Lung (tissue), 12 donors: ENCODE measurements around the gene CCL2. TPM values are rescaled to one million over a fixed set of nuclear protein-coding genes. Genes with fewer than 3 reads are reported as not detected.

ENCODE experiments used
- ATAC-seq: fragments of 200-7000 bp; cut with Tn5 transposase; one replicate; pipeline ENCODE4 v1.9.1; 2020; ENCODE audit warnings: moderate number of reproducible peaks; ENCODE audit not compliant: insufficient read depth, low FRiP score
- DNase-seq, 3 donors: peaks; one replicate each; pipeline ENCODE4 v3.0.0-alpha.2; 2013 to 2017
- H3K27ac ChIP-seq, 2 donors: one replicate each; pipeline ENCODE4 v1.5.1; 2013; ENCODE audit warnings: mild to moderate bottlenecking in 2 of 2, moderate library complexity in 2 of 2, control low read depth in 1 of 2, inconsistent platforms in 1 of 2, low read depth in 1 of 2, low read length in 1 of 2
- H3K27me3 ChIP-seq, 3 donors: one replicate each; pipeline ENCODE4 v1.5.1; 2013; ENCODE audit warnings: low read length in 2 of 3; ENCODE audit not compliant: control insufficient read depth in 3 of 3, insufficient read depth in 3 of 3
- H3K36me3 ChIP-seq, 4 donors: one replicate each; pipeline ENCODE4 v1.5.1; 2013; ENCODE audit warnings: low read length in 4 of 4, mild to moderate bottlenecking in 1 of 4, moderate library complexity in 1 of 4; ENCODE audit not compliant: control insufficient read depth in 4 of 4, insufficient read depth in 4 of 4
- H3K4me1 ChIP-seq, 5 donors: one replicate each; pipeline ENCODE4 v1.5.1; 2013; ENCODE audit warnings: low read length in 5 of 5, mild to moderate bottlenecking in 2 of 5, moderate library complexity in 1 of 5; ENCODE audit not compliant: control insufficient read depth in 5 of 5, insufficient read depth in 5 of 5
- H3K4me3 ChIP-seq: one replicate; pipeline ENCODE4 v1.5.1; 2013; ENCODE audit warnings: mild to moderate bottlenecking, control low read depth, moderate library complexity
- H3K9ac ChIP-seq, 2 donors: one replicate each; pipeline ENCODE4 v1.5.1; 2013; ENCODE audit warnings: low read length in 2 of 2, control low read depth in 1 of 2; ENCODE audit not compliant: insufficient read depth in 1 of 2
- H3K9me3 ChIP-seq, 4 donors: one replicate each; pipeline ENCODE4 v1.5.1; 2013; ENCODE audit warnings: low read length in 3 of 4, mild to moderate bottlenecking in 1 of 4, moderate library complexity in 1 of 4; ENCODE audit not compliant: control insufficient read depth in 4 of 4, insufficient read depth in 3 of 4
- CTCF ChIP-seq: IDR thresholded peaks from 2 replicates; pipeline ENCODE4 v1.5.1; 2012; ENCODE audit warnings: mild to moderate bottlenecking; ENCODE audit errors: control extremely low read depth, extremely low read depth
- WGBS, 2 donors: extraction: QIAGEN DNeasy Blood & Tissue Kit; methylation state at CpG; one replicate each; pipeline ENCODE4 v1.1.7; 2013; 5-methylcytosine and 5-hydroxymethylcytosine counted together
- polyA plus RNA-seq, 2 donors: library from polyadenylated mRNA; stranded (reverse); fragments of 200-250 nt; gene quantifications; one replicate each; pipeline ENCODE4 v1.2.1, GENCODE V29; 2013
- total RNA-seq, 2 donors: library from RNA; depleted of rRNA in 1 of 2; stranded (reverse); fragments of >200 nt in 1 of 2; gene quantifications; one replicate each; pipeline ENCODE4 v1.2.1, GENCODE V29; 2014 to 2021
- donor health status: control.
- donor health status: control.
- donor health status: Bipolar disorder and iron deficiency.
- donor health status: healthy.
- donor health status: DM: yes; HTN: yes; CAD: no.

Gene CCL2
- total and polyA plus RNA-seq, 4 donors, result 80.8 to 1,172 (median 160) TPM

GRCh38 chr17:34255381-34255732, 272 bp downstream of the CCL2 start:
- no peak for TF ChIP-seq CTCF
- H3K36me3 ChIP-seq, result peaks cover 0 to 7% (median 2%) of the 10 kb centered on the region in 4 donors
- peak overlapping the region; percentile 25 to 80 for H3K9ac ChIP-seq
- DNase-seq (no peak), ATAC-seq (no peak)
- 32 to 44% methylated on average over 5 of the region's 5 CpGs for WGBS, 2 donors
- H3K4me3 ChIP-seq, result peak overlapping the region; percentile 37
- H3K9me3 ChIP-seq, result no peaks in the 10 kb centered on the region
- H3K27ac ChIP-seq, result peak overlapping the region; percentile 84 to 87
- H3K27me3 ChIP-seq, result no peaks in the 10 kb centered on the region
- peaks cover 27 to 48% (median 33%) of the 10 kb centered on the region in 5 donors for H3K4me1 ChIP-seq

DNA sequence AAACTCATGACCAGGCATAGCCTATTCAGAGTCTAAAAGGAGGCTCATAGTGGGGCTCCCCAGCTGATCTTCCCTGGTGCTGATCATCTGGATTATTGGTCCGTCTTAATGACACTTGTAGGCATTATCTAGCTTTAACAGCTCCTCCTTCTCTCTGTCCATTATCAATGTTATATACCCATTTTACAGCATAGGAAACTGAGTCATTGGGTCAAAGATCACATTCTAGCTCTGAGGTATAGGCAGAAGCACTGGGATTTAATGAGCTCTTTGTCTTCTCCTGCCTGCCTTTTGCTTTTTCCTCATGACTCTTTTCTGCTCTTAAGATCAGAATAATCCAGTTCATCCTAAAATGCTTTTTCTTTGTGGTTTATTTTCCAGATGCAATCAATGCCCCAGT, 756 bp downstream of the CCL2 start:
- Histone ChIP-seq H3K9ac (peak overlapping the region in 1 of 2 donors; percentile 8), H3K27ac (peak overlapping the region; percentile 84 to 87), H3K27me3 (no peaks in the 10 kb centered on the region), H3K4me3 (peak overlapping the region; percentile 37), H3K4me1 (peaks cover 25 to 43% (median 30%) of the 10 kb centered on the region in 5 donors), H3K9me3 (no peaks in the 10 kb centered on the region), H3K36me3 (peaks cover 0 to 7% (median 2%) of the 10 kb centered on the region in 4 donors)
- ATAC-seq (no peak), DNase-seq (no peak)
- WGBS, 2 donors, result 80 to 86% methylated on average over 1 of the region's 1 CpG
- no peak for TF ChIP-seq CTCF

DNA sequence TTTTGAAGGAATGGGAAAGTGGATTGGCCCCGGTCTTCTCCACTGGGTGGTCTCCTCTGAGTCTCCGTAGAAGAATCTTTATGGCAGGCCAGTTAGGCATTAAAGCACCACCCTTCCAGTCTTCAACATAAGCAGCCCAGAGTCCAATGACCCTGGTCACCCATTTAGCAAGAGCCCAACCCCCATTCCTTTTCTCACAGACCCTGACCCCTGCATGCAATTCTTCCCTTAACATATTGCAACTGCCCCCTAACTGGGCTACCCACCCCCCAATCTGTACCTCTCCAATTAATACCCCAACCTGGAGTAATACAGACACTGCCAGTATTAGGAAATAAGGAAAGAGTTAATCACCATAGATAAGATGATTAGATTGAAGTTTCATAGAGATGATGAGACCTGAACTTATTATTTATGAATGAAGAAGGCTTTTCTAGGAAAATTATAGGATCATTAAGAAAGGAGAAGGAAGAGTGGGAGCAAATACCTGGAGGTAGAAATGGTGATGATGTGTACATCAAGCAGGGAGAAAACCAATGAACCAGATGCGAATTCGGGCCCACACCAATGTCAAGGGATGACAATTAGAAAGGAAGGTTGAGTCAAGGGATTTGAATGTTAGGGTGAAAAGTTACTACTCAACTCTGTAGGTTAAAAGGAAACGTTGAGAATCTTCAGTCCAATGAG, 2.4 kb downstream of the CCL2 start:
- H3K27ac ChIP-seq, result no peak overlapping the region
- DNase-seq (no peak), ATAC-seq (no peak)
- no peak overlapping the region for H3K4me3 ChIP-seq
- no peaks in the 10 kb centered on the region for H3K27me3 ChIP-seq
- H3K36me3 ChIP-seq, result peaks cover 0 to 7% (median 2%) of the 10 kb centered on the region in 4 donors
- H3K9me3 ChIP-seq, result no peaks in the 10 kb centered on the region
- 82 to 89% methylated on average over 5 of the region's 5 CpGs for WGBS, 2 donors
- H3K4me1 ChIP-seq, result peaks cover 13 to 32% (median 19%) of the 10 kb centered on the region in 5 donors
- H3K9ac ChIP-seq, result no peak overlapping the region
- TF ChIP-seq CTCF, result no peak

DNA sequence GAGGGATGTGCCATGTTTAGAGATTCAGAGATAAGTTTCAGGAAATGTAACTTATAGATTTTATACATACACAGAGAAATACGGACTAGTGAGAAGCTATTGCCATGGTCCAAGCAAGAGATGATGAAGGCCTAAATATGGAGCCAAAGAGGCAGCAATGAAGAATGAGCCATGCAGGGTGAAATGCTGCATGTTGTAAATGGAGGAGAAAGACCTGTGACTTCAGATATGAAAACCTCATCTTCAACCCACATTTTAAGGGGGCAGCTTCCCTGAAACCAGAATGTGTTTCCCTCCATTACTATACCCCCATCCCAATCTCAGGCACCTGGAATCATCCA, 2.9 kb downstream of the CCL2 start:
- Histone ChIP-seq H3K4me1 (peaks cover 10 to 27% (median 17%) of the 10 kb centered on the region in 5 donors), H3K36me3 (peaks cover 0 to 7% (median 2%) of the 10 kb centered on the region in 4 donors), H3K4me3 (no peak overlapping the region), H3K9me3 (no peaks in the 10 kb centered on the region), H3K27ac (no peak overlapping the region), H3K27me3 (no peaks in the 10 kb centered on the region), H3K9ac (no peak overlapping the region)
- ATAC-seq, result no peak
- 69 to 85% methylated on average over 1 of the region's 1 CpG for WGBS, 2 donors
- TF ChIP-seq CTCF, result no peak
- no peak for DNase-seq
